ENCODE results near the gene RNU1-2.
"Not testable (repeated sequence)": the region's sequence is repeated elsewhere in the genome, so short reads cannot be mapped to it uniquely, and the experiment has no call there.

The RNU1-2 gene

GRCh38 chr1:16905868-16906702 lies 10.3 kb downstream of the RNU1-2 start:
- DNase-seq (ENCODE audit: low read depth, low spot score), result no peak
- H3K27ac ChIP-seq, result peak overlapping the region; percentile 92

GRCh38 chr1:16906873-16907272 lies 11.1 kb downstream of the RNU1-2 start:
- no peak for DNase-seq (ENCODE audit: low read depth, low spot score)
- no peak overlapping the region for H3K27ac ChIP-seq

DNA sequence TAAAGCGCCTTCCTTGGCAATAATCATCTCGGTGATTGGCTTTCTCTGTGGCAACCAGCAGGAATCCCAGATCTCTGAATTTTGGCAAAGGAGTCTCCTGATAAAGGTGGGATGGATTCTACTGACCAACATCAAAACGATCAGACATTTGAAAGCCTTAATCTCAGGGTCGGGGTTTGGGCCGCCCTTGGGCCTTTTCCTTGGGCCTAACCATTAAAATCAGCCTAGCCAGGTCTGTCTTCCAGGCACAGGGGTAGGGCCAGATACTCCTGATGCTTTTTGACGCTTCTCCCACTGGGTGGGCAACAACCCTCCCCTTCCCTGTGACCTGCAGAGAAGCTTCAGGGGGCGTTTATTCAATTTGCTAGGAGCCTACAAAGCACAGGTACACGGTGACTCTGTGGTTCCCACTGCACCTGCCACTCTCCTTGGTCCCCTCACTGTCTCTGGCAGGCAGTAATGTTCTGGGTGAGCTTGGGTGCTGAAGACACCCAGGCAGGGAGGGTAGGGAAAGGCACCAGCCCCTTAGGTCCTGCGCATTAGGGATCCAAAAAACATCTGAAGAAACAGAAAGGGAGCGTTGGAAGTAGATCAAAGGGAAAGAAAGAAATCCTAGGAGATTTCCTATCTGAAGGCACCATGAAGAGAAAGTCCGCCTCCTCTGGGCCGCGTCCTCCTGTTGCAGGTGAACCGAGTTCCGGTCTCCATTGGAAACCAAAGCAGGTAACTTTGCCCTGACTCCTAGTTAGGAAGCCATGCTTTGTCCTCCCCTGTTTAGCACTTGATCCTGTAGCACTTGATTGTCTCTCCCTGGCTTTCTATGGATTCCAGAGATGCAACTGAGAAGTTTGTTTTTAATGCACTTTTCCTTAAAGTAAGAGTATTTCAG lies 12.3 kb downstream of the RNU1-2 start:
- no peak overlapping the region for H3K27ac ChIP-seq
- DNase-seq (ENCODE audit: low read depth, low spot score), result no peak

DNA sequence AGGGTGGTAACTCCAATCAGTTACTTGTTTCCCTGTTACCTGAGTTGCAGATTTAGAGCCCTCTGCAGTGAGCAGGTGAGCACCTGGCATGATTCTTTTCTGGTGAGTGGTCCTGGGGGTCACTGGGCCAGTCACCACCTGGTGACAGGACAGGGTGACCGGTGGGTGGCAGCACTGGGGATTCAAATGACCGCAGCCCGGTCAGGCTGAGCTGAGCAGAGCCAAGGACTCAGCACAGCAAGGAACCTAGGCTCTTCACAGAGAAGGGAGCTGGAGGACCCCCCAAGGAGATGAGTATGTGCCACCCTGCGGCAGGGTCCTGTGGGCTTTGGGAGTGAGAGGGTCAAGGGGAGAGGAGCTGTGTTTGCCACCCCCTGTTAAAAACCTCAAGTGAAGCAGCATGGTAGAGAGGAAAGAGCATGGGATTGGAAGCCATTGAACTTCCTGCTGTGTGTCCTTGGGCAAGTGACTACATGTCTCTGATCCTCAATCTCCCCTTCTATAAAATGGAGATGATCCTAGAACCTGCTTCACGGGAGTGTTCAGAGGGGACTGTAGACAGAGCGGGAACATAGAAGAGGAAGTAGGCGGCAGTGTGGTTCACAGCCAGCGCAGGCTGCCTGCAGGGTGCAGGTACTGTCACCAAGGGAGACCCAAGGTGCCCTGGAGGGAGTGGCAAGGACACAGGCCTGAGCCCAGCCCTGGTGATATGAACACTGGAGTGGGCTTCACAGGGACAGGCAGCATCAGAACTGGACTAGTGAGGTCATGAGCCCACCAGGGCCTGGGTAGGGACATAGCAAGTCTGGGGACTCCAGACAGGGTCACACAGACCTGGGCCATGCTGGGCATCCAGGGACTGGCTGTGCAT lies 16.3 kb downstream of the RNU1-2 start:
- not testable (repeated sequence) for DNase-seq (ENCODE audit: low read depth, low spot score); H3K27ac ChIP-seq

DNA sequence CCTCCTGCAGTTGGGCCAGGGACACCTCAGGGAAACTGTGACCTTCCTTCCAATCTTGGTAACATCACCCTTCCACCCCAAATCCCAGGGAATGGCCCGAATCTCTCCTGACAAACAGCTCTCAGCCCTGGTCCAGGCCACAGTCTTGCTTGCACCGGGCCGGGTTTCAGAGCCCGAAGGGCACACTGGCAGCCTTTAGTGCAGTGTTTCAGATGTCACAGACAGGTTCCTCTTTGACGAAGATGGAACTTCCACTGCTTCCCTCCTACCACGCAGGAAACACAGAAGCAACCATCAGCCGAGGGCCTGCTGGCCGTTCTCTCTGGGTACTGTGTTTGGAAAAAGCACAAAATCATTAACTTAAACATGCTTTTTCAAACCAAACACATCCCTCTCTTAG lies 17.0 kb downstream of the RNU1-2 start:
- not testable (repeated sequence) for DNase-seq (ENCODE audit: low read depth, low spot score); H3K27ac ChIP-seq

GRCh38 chr1:16913181-16913832 lies 17.5 kb downstream of the RNU1-2 start:
- H3K27ac ChIP-seq, result no peak overlapping the region
- DNase-seq (ENCODE audit: low read depth, low spot score), result no peak

DNA sequence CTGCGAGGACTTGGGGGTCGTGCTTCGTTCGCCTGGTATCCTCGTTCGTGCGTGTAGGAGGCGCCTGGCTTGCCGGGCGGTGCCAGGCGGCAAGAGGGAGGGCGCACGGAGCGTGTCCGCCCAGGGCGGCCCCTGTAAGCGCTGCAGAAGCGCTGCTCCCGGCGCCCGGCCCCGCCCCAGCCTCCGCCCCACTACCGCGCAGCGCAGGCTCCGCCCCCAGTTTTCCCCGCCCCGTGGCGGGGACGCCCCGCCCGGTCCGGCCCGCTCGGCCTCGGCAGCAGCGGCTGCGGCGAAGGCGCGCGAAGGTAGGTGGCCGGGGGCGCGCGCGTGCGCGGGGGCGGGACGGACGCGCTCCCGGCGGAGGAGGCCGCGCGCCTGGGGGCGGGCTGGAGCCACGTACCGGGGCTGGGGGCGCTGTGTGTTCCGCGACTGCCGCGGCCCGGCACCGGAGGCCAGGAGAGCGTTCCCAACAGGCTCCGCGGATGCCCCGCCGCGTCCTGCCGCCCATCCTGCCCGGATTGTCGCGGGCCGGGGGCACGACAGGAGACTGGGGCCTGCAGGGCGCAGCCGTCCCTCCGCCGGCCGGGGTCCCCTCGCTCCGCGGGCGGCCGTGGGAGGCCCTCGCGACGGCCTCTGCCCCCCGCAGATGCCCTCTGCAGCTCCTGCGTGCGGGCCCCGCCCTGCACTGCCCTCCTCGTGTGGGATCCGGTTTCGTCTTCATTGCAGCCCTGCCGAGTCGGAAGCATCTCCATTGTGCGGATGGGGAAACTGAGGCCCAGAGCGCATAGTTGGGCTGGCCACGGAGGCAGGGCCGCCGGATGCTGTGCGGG lies 18.3 kb downstream of the RNU1-2 start:
- H3K27ac ChIP-seq, result no peak overlapping the region
- peak; percentile 54 for DNase-seq (ENCODE audit: low read depth, low spot score)

DNA sequence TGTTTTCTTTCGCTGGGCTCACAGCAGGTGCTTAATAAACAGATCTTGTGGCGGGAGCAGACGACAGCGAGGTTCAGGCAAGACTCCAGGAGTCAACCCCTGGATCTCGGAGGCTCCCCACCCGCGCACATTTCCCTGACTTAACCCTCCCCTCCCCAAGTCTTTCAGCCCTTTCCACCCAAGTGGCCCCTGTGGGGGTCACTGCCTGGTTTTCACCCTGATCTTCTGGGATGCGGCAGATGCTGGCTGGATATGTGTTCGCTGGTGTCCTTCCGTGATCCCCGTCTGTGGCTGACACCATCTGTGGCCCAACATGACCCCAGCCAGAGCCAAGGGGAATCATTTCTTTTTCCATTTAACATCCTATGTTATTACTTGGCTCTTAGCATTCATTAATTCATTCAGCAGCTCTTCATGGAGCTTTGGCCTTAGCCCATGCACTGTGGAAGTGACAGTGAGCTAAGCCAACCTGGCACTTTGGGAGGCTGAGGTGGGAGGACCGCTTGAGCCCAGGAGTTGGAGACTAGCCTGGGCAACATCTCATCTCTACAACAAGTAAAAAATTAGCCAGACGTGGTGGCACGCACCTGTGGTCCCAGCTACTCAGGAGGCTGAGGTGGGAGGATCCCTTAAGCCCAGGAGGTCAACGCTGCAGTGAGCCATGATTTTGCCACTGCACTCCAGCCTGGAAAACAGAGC lies 19.3 kb downstream of the RNU1-2 start:
- DNase-seq (ENCODE audit: low read depth, low spot score); H3K27ac ChIP-seq: not testable (repeated sequence)

GRCh38 chr1:16915627-16915973 lies 19.8 kb downstream of the RNU1-2 start:
- no peak for DNase-seq (ENCODE audit: low read depth, low spot score)
- no peak overlapping the region for H3K27ac ChIP-seq

DNA sequence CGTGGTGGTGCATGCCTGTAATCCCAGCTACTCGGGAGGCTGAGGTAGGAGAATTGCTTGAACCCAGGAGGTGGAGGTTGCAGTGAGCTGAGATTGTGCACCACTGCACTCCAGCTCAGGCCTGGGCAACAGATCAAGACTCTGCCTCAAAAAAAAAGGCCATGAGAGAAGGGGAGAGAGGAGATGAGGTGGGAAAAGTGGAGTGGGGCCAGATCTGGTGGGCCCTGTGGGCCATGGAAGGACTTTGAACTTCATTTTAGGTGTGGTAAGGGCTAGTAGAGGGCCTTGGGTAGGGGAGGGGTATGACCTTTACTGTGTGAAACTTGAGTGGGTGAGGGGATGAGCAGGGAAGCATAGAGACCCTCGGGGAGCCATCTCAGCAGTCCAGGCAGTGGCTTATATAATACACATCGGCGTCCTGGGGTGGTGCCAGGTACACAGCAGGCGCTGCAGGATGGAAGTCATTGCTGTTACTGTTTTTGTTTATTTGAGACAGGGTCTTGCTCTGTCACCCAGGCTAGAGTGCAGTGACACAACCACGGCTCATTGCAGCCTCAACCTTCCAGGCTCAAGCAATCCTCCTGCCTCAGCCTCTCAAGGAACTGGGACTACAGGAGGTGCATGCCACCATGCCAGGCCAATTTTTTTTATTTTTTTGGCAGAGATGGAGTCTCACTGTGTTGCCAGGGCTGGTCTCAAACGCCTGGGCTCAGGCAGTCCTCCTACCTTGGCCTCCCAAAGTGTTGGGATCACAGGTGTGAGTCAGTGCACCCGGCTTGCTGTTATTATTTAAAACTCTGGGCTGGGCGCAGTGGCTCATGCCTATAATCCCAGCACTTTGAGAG lies 20.5 kb downstream of the RNU1-2 start:
- H3K27ac ChIP-seq; DNase-seq (ENCODE audit: low read depth, low spot score): not testable (repeated sequence)

- DNase-seq (ENCODE audit: low read depth, low spot score), result no peak
- H3K27ac ChIP-seq, result no peak overlapping the region
These were observed 22.6 kb downstream of the RNU1-2 start for GRCh38 chr1:16918371-16918770.

DNA sequence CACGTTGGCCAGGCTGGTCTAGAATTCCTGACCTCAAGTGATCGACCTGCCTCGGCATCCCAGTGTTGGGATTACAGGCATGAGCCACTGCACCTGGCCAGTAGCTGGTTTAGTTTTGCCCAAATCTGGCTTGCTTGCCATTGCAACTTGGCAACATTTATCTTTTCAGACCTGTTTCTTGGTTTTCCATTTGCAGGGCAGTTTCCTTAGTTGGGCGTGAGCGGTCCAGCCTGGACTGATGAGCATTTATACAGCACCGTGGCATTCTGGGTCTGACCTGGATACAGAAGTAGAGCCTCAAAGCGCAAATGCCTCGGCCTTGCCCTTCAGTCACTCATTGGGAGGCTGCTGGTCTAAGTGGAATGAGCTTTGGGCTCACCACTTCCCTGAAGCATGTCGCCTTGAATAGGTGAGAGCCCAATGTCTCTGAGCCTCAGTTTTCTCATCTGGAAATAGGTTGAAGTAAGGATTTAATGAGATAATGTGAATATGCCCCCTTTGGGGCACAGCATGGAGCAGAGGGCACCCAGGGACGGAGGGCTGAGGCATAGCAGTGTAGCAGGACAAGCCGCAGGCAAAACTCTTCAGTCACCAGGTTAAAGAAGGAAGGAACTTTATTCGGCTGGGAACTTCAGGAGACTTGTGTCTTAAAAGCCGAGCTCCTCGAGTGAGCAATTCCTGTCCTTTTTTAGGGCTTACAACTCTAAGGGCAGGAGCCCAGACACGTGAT lies 23.3 kb downstream of the RNU1-2 start:
- not testable (repeated sequence) for DNase-seq (ENCODE audit: low read depth, low spot score)

GRCh38 chr1:16920951-16921350 lies 25.2 kb downstream of the RNU1-2 start:
- DNase-seq (ENCODE audit: low read depth, low spot score), result no peak
- no peak overlapping the region for H3K27ac ChIP-seq

More for the DNA sequence above, 23.3 kb downstream of the RNU1-2 start:
- not testable (repeated sequence) for H3K27ac ChIP-seq

- no peak for DNase-seq (ENCODE audit: low read depth, low spot score)
- no peak within 1 kb of the TSS for H3K27ac ChIP-seq
These were observed 25.8 kb downstream of the RNU1-2 start, which contains the start of gene CROCC for GRCh38 chr1:16921391-16922185. TSS of gene CROCC (plus strand) at chr1:16921931. CDS start at chr1:16922019, 88 bp downstream.

GRCh38 chr1:16922466-16922865 lies 26.7 kb downstream of the RNU1-2 start:
- DNase-seq (ENCODE audit: low read depth, low spot score), result no peak
- H3K27ac ChIP-seq, result no peak overlapping the region

DNA sequence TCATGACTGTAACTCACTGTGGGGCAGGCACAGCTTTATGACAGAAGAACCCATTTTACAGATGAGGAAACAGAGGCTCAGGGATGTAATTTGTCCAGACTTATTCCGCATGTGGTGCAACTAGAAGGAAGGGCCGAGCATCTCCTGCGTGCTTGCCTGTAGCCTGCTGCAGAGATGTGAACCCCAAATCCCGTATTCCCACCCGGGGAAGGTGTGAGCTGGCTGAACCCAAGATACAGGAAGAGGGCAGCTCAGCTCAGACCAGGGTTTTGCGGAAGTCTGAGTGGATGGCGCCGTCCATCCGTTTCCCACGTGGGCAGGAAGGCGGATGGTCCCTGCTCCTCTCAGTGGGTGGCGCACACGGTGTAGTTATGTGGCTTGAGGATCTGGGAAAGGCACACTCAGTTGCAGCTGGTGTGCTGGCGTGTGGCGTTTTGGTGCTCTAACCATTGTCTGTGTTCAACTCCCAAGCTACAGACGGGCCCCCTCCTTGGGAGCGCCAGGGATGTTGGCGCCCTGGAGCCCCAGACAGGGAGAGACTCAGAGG lies 27.2 kb downstream of the RNU1-2 start:
- H3K27ac ChIP-seq, result no peak overlapping the region
- DNase-seq (ENCODE audit: low read depth, low spot score), result no peak

Data from epithelial cell of prostate (primary cell).